A549 treated with AZD2906 at 1 μM for 4 hours (cell line): Measurements from ENCODE around the gene TMEM123. TPM values are rescaled to one million over a fixed set of nuclear protein-coding genes. Genes with fewer than 3 reads are reported as not detected.

Source experiments
- total RNA-seq: library from RNA; stranded (reverse); fragments of 200-300 nt; extraction: Qiagen RNA extraction; gene quantifications from 5 replicates; pipeline ENCODE4 v1.2.3, GENCODE V29; 2022

Gene TMEM123
- 123 to 185 TPM (median 158 TPM) in 5 replicates for total RNA-seq

GRCh38 chr11:102452461-102453301 lies at the start of gene TMEM123:
TSS of gene TMEM123 (minus strand) at chr11:102452765. CDS start at chr11:102452623, 142 bp downstream.

GRCh38 chr11:102346748-102347461 lies 105.7 kb downstream of the TMEM123 start, which contains the start of gene BIRC2:
TSS of gene BIRC2 (plus strand) at chr11:102347214. CDS start at chr11:102349855, 2,641 bp downstream.

Other genes with a start within 250 kb of the TMEM123 start
- 51.8 to 64.2 TPM (median 56.2 TPM) in 5 replicates for gene BIRC3, start 135.3 kb downstream of the TMEM123 start, total RNA-seq
- gene BIRC2, start 105.6 kb downstream of the TMEM123 start, total RNA-seq: 28.0 to 39.1 TPM (median 30.0 TPM) in 5 replicates
- 20.6 to 32.5 TPM (median 23.4 TPM) in 5 replicates for gene MMP7, start 78.0 kb upstream of the TMEM123 start, total RNA-seq
- gene MMP20, start 172.6 kb upstream of the TMEM123 start, total RNA-seq: 0.07 TPM in 1 of 5 replicates, not detected in the others